Esophagus (tissue), 2 donors: ENCODE measurements around the gene MOB2. TPM values are rescaled to one million over a fixed set of nuclear protein-coding genes. Genes with fewer than 3 reads are reported as not detected.
"Not testable (repeated sequence)": the region's sequence is repeated elsewhere in the genome, so short reads cannot be mapped to it uniquely, and the experiment has no call there.

Experiments used
- H3K27ac ChIP-seq, 2 donors: one replicate each; pipeline ENCODE4 v1.5.1; 2013; ENCODE audit warnings: low read depth in 2 of 2, mild to moderate bottlenecking in 2 of 2, inconsistent platforms in 1 of 2, low read length in 1 of 2, moderate library complexity in 1 of 2
- H3K27me3 ChIP-seq, 2 donors: one replicate each; pipeline ENCODE4 v1.6.1; 2013; ENCODE audit warnings: low read length in 2 of 2, control low read depth in 1 of 2, mild to moderate bottlenecking in 1 of 2; ENCODE audit not compliant: insufficient read depth in 2 of 2, control insufficient read depth in 1 of 2
- H3K36me3 ChIP-seq, 2 donors: one replicate each; pipeline ENCODE4 v1.6.1; 2013; ENCODE audit warnings: low read length in 1 of 2; ENCODE audit not compliant: control insufficient read depth in 2 of 2, insufficient read depth in 2 of 2
- H3K4me1 ChIP-seq, 2 donors: one replicate each; pipeline ENCODE4 v1.6.1; 2013; ENCODE audit warnings: low read length in 1 of 2; ENCODE audit not compliant: control insufficient read depth in 2 of 2, insufficient read depth in 2 of 2
- H3K4me3 ChIP-seq, 2 donors: one replicate each; pipeline ENCODE4 v1.5.1; 2013; ENCODE audit warnings: low read length in 2 of 2, mild to moderate bottlenecking in 2 of 2, low read depth in 1 of 2, moderate library complexity in 1 of 2
- H3K9me3 ChIP-seq, 2 donors: one replicate each; pipeline ENCODE4 v1.6.1; 2013; ENCODE audit warnings: mild to moderate bottlenecking in 2 of 2, low read depth in 1 of 2, low read length in 1 of 2, moderate library complexity in 1 of 2; ENCODE audit not compliant: control insufficient read depth in 2 of 2, insufficient read depth in 1 of 2
- WGBS, 2 donors: extraction: QIAGEN DNeasy Blood & Tissue Kit; methylation state at CpG; one replicate each; pipeline ENCODE4 v1.1.7; 2013; 5-methylcytosine and 5-hydroxymethylcytosine counted together
- polyA plus RNA-seq, 2 donors: library from polyadenylated mRNA; stranded (reverse); fragments of 200-250 nt; gene quantifications; one replicate each; pipeline ENCODE4 v1.2.3, GENCODE V29; 2013
- donor health status: healthy with polysubstance abuse.
- donor health status: Bipolar disorder and iron deficiency.

The MOB2 gene
- polyA plus RNA-seq, 2 donors: 33.2 to 43.8 TPM

DNA sequence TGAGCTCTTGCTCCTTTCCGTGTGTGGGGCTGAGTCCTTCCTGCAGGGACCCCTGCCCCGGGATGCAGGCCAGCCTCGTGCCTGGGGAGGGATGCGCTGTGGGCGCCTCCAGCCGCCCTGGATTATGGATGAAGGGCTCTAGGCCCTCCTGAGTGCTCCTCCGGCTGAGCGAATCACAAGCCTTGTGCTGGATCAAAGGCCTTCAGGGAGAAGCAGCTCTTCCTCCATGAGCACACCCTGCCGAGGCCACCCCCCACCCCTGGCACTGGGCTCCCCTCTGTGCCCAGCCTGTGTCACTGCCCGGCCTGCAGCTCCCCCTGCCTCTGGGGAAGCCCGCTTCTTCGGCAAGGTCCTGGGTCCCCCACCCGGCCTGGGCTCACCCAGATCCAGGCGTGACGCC lies 53.0 kb downstream of the MOB2 start:
- WGBS, 2 donors: 72 to 74% methylated on average over 15 of the region's 15 CpGs
- H3K4me1 ChIP-seq: peaks cover 0 to 6% of the 10 kb centered on the region in 2 donors
- no peaks in the 10 kb centered on the region for H3K27me3 ChIP-seq
- H3K9me3 ChIP-seq: peaks cover 0 to 4% of the 10 kb centered on the region in 2 donors
- H3K4me3 ChIP-seq: no peak overlapping the region
- no peak overlapping the region for H3K27ac ChIP-seq
- no peaks in the 10 kb centered on the region for H3K36me3 ChIP-seq

DNA sequence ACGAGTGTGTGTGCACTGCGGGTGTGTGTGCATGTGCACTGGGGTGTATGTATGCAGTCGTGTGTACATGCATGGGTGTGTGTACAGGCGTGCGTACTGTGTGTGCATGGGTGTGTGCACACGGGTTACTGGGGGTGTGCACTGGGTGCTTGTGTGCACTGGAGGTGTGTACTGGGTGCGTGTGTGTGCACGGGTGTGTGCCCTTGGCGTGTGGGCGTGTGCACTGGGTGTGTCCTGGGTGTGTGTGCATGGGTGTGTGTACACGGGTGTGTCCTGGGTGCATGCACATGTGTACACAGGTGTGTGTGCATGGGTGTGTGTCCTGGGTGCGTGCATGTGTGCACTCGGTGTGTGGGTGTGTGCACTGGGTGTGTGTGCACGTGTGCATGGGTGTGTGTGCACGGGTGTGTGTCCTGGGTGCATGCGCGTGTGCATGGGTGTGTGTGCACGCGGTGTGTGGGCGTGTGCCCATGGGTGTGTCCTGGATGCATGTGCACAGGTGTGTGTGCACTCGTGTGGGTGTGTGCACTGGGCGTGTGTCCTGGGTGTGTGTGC lies 57.7 kb downstream of the MOB2 start:
- Histone ChIP-seq H3K27me3 (no peaks in the 10 kb centered on the region), H3K9me3 (peaks cover 0 to 4% of the 10 kb centered on the region in 2 donors), H3K4me1 (peaks cover 0 to 2% of the 10 kb centered on the region in 2 donors), H3K36me3 (no peaks in the 10 kb centered on the region), H3K27ac (no peak overlapping the region), H3K4me3 (no peak overlapping the region)
- 89 to 93% methylated on average over 22 of the region's 22 CpGs for WGBS, 2 donors

DNA sequence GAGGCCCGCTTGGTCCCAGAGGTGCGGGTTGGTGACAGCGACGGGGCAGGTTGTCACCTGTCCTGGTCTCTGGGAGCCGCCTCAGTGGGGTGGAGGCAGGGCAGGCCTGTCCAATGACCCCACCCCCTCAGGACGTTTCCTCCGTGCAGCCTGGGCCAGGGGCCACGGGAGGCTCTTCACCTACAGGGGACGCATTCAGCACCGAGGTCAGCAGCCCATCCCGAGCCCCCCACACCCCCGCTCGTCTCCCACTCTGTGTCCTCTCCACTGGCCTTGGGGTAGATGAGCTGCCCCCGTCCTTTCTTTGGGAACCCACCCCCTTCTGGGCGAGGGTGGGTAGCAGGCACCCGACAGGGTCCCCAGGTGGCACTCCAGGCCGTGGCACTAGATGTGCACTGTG lies 61.1 kb downstream of the MOB2 start:
- no peaks in the 10 kb centered on the region for H3K27me3 ChIP-seq
- H3K27ac ChIP-seq: no peak overlapping the region
- H3K4me3 ChIP-seq: no peak overlapping the region
- WGBS, 2 donors: 59 to 63% methylated on average over 13 to 17 of the region's 17 CpGs
- H3K4me1 ChIP-seq: peaks cover 0 to 2% of the 10 kb centered on the region in 2 donors
- H3K36me3 ChIP-seq: no peaks in the 10 kb centered on the region
- H3K9me3 ChIP-seq: peaks cover 0 to 7% of the 10 kb centered on the region in 2 donors

DNA sequence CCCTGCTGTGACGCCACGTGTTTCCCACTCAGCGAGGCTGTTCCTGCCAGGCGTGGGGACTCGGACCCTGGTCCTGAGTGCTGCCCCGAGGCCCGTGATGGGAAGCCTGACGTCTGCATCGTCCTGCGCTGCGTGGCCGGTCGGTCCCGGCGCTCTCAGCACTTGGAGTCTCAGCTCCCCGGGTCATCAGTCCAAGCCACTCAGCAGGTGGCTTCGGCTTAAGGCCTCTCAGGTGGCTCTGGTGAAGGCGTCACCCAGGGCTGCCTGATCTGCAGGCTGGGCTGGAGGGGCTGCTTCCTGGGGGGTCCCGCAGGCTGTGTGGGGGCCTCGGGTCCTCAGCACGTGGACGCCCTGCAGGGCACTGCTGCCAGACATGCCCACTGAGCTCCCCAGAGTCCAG lies 61.6 kb downstream of the MOB2 start:
- peaks cover 3 to 9% of the 10 kb centered on the region in 2 donors for H3K9me3 ChIP-seq
- no peak overlapping the region for H3K4me3 ChIP-seq
- H3K27me3 ChIP-seq: no peaks in the 10 kb centered on the region
- H3K36me3 ChIP-seq: no peaks in the 10 kb centered on the region
- peaks cover 0 to 2% of the 10 kb centered on the region in 2 donors for H3K4me1 ChIP-seq
- 75 to 82% methylated on average over 22 of the region's 22 CpGs for WGBS, 2 donors
- no peak overlapping the region for H3K27ac ChIP-seq

DNA sequence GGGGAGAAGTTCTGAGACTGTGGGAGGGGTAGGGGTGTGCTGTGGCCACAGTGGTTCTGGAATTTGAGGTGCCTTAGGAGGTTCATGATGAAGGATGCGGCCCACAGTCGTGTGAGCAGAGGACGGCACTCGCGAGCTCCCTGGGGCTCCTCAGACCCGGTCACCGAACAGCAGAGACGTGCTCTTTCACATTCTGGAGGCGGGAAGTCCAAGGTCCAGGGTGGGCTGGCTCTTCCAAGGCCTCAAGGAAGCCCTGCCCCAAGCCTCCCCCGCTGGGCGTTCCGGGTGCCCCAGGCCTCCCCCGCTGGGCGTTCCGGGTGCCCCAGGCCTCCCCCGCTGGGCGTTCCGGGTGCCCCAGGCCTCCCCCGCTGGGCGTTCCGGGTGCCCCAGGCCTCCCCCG lies 63.2 kb downstream of the MOB2 start:
- peaks cover 12 to 13% of the 10 kb centered on the region in 2 donors for H3K9me3 ChIP-seq
- H3K27me3 ChIP-seq, H3K4me1 ChIP-seq, H3K36me3 ChIP-seq, H3K4me3 ChIP-seq, H3K27ac ChIP-seq: not testable (repeated sequence)
- 77 to 88% methylated on average over 14 to 19 of the region's 22 CpGs for WGBS, 2 donors

DNA sequence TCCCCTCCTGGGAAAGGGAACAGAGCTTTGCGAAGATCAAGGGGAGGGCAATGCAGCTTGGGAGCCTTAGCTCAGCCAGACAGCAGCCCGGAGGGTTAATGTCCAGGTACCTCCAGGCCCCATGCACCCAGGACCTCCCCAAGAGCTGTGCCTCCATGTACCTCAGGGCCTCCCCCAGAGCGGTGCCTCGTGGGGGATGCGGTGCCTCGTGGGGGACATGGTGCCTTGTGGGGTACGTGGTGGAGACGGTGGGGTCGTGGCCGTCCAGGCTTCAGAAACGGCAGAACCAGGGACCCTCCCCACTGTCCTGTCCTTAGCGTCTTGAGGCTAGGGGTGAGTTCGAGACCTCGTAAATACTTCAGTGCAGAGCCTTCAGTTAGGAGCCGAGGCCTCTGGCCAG lies 63.6 kb downstream of the MOB2 start:
- H3K4me3 ChIP-seq: no peak overlapping the region
- H3K4me1 ChIP-seq: no peaks in the 10 kb centered on the region
- H3K36me3 ChIP-seq: no peaks in the 10 kb centered on the region
- H3K27ac ChIP-seq: no peak overlapping the region
- H3K9me3 ChIP-seq: peaks cover 12 to 13% of the 10 kb centered on the region in 2 donors
- H3K27me3 ChIP-seq: no peaks in the 10 kb centered on the region
- 78 to 87% methylated on average over 15 of the region's 15 CpGs for WGBS, 2 donors

GRCh38 chr11:1422481-1422880 lies 64.1 kb downstream of the MOB2 start:
- Histone ChIP-seq H3K27me3 (no peaks in the 10 kb centered on the region), H3K4me1 (no peaks in the 10 kb centered on the region), H3K4me3 (no peak overlapping the region), H3K9me3 (peaks cover 12 to 13% of the 10 kb centered on the region in 2 donors), H3K27ac (no peak overlapping the region), H3K36me3 (no peaks in the 10 kb centered on the region)
- 54 to 56% methylated on average over 9 of the region's 9 CpGs for whole genome bisulfite sequencing, 2 donors

DNA sequence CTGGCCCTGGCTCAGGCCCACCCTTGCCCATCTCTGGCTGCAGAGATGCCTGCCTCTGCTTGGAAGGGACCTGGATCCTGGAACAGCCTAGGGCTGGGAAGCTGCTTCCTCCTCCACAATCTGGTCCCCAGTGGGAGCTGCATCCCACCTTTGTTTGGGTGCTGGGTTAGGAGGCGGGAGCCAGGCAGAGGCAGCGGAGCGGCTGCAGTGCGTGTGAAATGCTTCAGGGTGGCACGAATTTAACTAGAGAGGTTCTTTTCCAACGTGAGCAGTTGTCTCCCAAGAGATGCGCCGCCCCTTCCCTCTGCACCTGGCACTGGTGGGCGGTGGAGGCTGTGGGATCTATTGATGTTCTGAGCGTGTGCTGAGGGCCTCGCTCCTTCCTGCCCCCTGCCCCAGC lies 65.3 kb downstream of the MOB2 start:
- no peak overlapping the region for H3K4me3 ChIP-seq
- no peak overlapping the region for H3K27ac ChIP-seq
- H3K9me3 ChIP-seq: peaks cover 12 to 17% of the 10 kb centered on the region in 2 donors
- H3K27me3 ChIP-seq: no peaks in the 10 kb centered on the region
- no peaks in the 10 kb centered on the region for H3K4me1 ChIP-seq
- H3K36me3 ChIP-seq: no peaks in the 10 kb centered on the region
- WGBS, 2 donors: 70 to 82% methylated on average over 11 of the region's 11 CpGs

DNA sequence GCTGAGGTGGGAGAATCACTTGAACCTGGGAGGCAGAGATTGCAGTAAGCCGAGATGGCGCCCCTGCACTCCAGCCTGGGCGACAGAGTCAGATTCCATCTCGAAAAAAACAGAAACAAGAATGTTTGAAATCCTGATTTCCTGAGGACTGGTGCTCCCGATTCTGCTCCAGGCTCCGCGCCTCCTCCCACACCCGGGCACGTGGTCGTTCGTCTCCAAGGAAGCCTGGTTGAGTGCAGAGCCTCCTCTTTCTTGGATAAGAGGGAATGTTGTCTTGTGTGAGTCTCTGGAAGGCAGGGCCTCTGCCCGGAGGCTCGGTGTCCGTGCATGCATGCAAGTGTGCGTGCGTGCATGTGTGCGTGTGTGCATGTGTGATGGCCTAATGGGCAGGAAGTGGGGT lies 66.8 kb downstream of the MOB2 start:
- Histone ChIP-seq H3K36me3 (no peaks in the 10 kb centered on the region), H3K27ac (no peak overlapping the region), H3K27me3 (no peaks in the 10 kb centered on the region), H3K9me3 (peaks cover 12 to 21% of the 10 kb centered on the region in 2 donors), H3K4me3 (no peak overlapping the region), H3K4me1 (no peaks in the 10 kb centered on the region)
- 84 to 91% methylated on average over 17 of the region's 17 CpGs for WGBS, 2 donors
